K562 (cell line): ENCODE results near the gene KIAA0319L. TPM values are rescaled to one million over a fixed set of nuclear protein-coding genes. Genes with fewer than 3 reads are reported as not detected.

Source experiments
- CBFA2T2 ChIP-seq: fragments of 450-650 bp; conservative IDR thresholded peaks from 2 replicates; pipeline ENCODE4 v1.6.1; 2017; ENCODE audit warnings: mild to moderate bottlenecking
- CBFA2T3 ChIP-seq: fragments of 450-650 bp; IDR thresholded peaks from 2 replicates; pipeline ENCODE4 v1.6.1; 2017
- polyA plus RNA-seq, 8 experiments: library from polyadenylated mRNA; depleted of rRNA in 4 of 8; stranded (reverse) in 5 of 8; unstranded in 3 of 8; fragments of >200 nt; fragmentation: Nextera tagmentation in 2 of 8; fragmentation: Illumina TruSeq in 1 of 8; extraction: Ambion mirVana in 2 of 8; extraction: Trizol in 1 of 8; gene quantifications; 2 replicates each; pipeline versions ENCODE4 v1.2.1 to v1.2.3, GENCODE V29; 2011 to 2014; ENCODE audit warnings: inconsistent platforms in 1 of 8, missing spikeins in 1 of 8
- total RNA-seq, 7 experiments: library from RNA; depleted of rRNA in 6 of 7; stranded (reverse); fragments of >200 nt in 6 of 7; fragmentation: Illumina TruSeq in 2 of 7; extraction: Trizol in 2 of 7; gene quantifications; 2 replicates each; pipeline versions ENCODE4 v1.2.1 to v1.2.3, GENCODE V29; 2011 to 2021; ENCODE audit warnings: low replicate concordance in 1 of 7
- TF ChIP-seq, protein P1 (sequence below): fragments of 450-650 bp; IDR thresholded peaks from 2 replicates; pipeline ENCODE4 v1.6.1; 2016; ENCODE audit warnings: mild to moderate bottlenecking, moderate library complexity
- TF ChIP-seq, protein P2 (sequence below): fragments of 450-650 bp; IDR thresholded peaks from 2 replicates; pipeline ENCODE4 v1.6.1; 2016; ENCODE audit warnings: mild to moderate bottlenecking
- TF ChIP-seq, protein P3 (sequence below): fragments of 450-650 bp; IDR thresholded peaks from 2 replicates; pipeline ENCODE4 v1.6.1; 2016

Gene KIAA0319L
- total and polyA plus RNA-seq, 9 of the 15 experiments (the other 6 are each of a cell fraction or from before 2014, with no cell fraction given): 2.4 to 51.7 (median 27.4) TPM

DNA sequence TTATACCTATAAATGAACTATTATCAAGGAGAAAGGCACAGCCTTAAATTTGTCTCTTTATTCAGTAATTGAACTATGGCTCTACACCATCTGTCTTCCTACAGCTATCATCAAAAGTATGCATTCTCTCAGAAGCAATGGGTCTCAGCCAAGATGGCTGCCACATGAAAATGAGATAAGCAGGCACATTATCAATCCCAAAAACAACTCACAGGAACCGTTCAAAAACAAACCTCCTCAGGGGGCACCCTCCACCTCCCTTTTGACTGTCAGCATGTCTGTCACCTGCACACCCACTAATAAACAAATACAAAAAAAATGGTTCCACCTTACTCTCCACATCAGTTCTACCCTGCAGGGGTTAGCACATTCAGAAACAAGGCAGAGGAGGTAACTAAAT lies 23.6 kb downstream of the KIAA0319L start (continued):
- TF ChIP-seq, protein P1, sequence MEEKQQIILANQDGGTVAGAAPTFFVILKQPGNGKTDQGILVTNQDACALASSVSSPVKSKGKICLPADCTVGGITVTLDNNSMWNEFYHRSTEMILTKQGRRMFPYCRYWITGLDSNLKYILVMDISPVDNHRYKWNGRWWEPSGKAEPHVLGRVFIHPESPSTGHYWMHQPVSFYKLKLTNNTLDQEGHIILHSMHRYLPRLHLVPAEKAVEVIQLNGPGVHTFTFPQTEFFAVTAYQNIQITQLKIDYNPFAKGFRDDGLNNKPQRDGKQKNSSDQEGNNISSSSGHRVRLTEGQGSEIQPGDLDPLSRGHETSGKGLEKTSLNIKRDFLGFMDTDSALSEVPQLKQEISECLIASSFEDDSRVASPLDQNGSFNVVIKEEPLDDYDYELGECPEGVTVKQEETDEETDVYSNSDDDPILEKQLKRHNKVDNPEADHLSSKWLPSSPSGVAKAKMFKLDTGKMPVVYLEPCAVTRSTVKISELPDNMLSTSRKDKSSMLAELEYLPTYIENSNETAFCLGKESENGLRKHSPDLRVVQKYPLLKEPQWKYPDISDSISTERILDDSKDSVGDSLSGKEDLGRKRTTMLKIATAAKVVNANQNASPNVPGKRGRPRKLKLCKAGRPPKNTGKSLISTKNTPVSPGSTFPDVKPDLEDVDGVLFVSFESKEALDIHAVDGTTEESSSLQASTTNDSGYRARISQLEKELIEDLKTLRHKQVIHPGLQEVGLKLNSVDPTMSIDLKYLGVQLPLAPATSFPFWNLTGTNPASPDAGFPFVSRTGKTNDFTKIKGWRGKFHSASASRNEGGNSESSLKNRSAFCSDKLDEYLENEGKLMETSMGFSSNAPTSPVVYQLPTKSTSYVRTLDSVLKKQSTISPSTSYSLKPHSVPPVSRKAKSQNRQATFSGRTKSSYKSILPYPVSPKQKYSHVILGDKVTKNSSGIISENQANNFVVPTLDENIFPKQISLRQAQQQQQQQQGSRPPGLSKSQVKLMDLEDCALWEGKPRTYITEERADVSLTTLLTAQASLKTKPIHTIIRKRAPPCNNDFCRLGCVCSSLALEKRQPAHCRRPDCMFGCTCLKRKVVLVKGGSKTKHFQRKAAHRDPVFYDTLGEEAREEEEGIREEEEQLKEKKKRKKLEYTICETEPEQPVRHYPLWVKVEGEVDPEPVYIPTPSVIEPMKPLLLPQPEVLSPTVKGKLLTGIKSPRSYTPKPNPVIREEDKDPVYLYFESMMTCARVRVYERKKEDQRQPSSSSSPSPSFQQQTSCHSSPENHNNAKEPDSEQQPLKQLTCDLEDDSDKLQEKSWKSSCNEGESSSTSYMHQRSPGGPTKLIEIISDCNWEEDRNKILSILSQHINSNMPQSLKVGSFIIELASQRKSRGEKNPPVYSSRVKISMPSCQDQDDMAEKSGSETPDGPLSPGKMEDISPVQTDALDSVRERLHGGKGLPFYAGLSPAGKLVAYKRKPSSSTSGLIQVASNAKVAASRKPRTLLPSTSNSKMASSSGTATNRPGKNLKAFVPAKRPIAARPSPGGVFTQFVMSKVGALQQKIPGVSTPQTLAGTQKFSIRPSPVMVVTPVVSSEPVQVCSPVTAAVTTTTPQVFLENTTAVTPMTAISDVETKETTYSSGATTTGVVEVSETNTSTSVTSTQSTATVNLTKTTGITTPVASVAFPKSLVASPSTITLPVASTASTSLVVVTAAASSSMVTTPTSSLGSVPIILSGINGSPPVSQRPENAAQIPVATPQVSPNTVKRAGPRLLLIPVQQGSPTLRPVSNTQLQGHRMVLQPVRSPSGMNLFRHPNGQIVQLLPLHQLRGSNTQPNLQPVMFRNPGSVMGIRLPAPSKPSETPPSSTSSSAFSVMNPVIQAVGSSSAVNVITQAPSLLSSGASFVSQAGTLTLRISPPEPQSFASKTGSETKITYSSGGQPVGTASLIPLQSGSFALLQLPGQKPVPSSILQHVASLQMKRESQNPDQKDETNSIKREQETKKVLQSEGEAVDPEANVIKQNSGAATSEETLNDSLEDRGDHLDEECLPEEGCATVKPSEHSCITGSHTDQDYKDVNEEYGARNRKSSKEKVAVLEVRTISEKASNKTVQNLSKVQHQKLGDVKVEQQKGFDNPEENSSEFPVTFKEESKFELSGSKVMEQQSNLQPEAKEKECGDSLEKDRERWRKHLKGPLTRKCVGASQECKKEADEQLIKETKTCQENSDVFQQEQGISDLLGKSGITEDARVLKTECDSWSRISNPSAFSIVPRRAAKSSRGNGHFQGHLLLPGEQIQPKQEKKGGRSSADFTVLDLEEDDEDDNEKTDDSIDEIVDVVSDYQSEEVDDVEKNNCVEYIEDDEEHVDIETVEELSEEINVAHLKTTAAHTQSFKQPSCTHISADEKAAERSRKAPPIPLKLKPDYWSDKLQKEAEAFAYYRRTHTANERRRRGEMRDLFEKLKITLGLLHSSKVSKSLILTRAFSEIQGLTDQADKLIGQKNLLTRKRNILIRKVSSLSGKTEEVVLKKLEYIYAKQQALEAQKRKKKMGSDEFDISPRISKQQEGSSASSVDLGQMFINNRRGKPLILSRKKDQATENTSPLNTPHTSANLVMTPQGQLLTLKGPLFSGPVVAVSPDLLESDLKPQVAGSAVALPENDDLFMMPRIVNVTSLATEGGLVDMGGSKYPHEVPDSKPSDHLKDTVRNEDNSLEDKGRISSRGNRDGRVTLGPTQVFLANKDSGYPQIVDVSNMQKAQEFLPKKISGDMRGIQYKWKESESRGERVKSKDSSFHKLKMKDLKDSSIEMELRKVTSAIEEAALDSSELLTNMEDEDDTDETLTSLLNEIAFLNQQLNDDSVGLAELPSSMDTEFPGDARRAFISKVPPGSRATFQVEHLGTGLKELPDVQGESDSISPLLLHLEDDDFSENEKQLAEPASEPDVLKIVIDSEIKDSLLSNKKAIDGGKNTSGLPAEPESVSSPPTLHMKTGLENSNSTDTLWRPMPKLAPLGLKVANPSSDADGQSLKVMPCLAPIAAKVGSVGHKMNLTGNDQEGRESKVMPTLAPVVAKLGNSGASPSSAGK: peak; percentile 73
- TF ChIP-seq, protein P2, sequence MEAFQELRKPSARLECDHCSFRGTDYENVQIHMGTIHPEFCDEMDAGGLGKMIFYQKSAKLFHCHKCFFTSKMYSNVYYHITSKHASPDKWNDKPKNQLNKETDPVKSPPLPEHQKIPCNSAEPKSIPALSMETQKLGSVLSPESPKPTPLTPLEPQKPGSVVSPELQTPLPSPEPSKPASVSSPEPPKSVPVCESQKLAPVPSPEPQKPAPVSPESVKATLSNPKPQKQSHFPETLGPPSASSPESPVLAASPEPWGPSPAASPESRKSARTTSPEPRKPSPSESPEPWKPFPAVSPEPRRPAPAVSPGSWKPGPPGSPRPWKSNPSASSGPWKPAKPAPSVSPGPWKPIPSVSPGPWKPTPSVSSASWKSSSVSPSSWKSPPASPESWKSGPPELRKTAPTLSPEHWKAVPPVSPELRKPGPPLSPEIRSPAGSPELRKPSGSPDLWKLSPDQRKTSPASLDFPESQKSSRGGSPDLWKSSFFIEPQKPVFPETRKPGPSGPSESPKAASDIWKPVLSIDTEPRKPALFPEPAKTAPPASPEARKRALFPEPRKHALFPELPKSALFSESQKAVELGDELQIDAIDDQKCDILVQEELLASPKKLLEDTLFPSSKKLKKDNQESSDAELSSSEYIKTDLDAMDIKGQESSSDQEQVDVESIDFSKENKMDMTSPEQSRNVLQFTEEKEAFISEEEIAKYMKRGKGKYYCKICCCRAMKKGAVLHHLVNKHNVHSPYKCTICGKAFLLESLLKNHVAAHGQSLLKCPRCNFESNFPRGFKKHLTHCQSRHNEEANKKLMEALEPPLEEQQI: peak; percentile 44; the same call in 1 of the 2 replicates
- peak; percentile 53 for TF ChIP-seq CBFA2T2
- TF ChIP-seq CBFA2T3: peak; percentile 81
- TF ChIP-seq, protein P3, sequence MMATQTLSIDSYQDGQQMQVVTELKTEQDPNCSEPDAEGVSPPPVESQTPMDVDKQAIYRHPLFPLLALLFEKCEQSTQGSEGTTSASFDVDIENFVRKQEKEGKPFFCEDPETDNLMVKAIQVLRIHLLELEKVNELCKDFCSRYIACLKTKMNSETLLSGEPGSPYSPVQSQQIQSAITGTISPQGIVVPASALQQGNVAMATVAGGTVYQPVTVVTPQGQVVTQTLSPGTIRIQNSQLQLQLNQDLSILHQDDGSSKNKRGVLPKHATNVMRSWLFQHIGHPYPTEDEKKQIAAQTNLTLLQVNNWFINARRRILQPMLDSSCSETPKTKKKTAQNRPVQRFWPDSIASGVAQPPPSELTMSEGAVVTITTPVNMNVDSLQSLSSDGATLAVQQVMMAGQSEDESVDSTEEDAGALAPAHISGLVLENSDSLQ: peak; percentile 49; the same call in 1 of the 2 replicates
- TF ChIP-seq, all 486 proteins: peak for 14
